SK-N-SH (cell line): Measurements from ENCODE around the gene TEX35. TPM values are rescaled to one million over a fixed set of nuclear protein-coding genes. Genes with fewer than 3 reads are reported as not detected.

Experiments
- CTCF ChIA-PET: fragments of 300-600, 350-600 bp; formaldehyde crosslinking; extraction: SDS; loops from one replicate; lab custom pipeline; 2021; lab: Yijun Ruan, JAX
- POLR2A ChIA-PET: fragments of 350-600 bp; sonication (Branson Sonifier 250); formaldehyde crosslinking; extraction: SDS; loops from one replicate; lab custom pipeline; 2020; ENCODE audit warnings: antibody characterized with exemption, inconsistent platforms; lab: Yijun Ruan, JAX
- DNase-seq: peaks from one replicate; pipeline ENCODE4 v3.0.0; 2012
- H2AFZ ChIP-seq: fragments of 200-600 bp; sonication (generic); 2 replicates; pipeline ENCODE4 v1.8.1; 2016; ENCODE audit warnings: antibody characterized with exemption, mild to moderate bottlenecking, low read depth
- H3F3A ChIP-seq: fragments of 200-600 bp; sonication (generic); replicated peaks from 2 replicates; pipeline ENCODE3; 2016; ENCODE audit warnings: antibody characterized with exemption, mild to moderate bottlenecking; ENCODE audit not compliant: insufficient read depth
- H3K27ac ChIP-seq, 2 experiments: fragments of 200-500 bp in 1 of 2; fragments of 200-600 bp in 1 of 2; sonication (Bioruptor generic) in 1 of 2; sonication (generic), shearing (Covaris generic) in 1 of 2; 2 replicates each; pipeline versions ENCODE4 v1.5.1 to v1.6.1; 2014 to 2016; ENCODE audit warnings: low read depth in 2 of 2, inconsistent platforms in 1 of 2, low read length in 1 of 2, mild to moderate bottlenecking in 1 of 2, mixed read lengths in 1 of 2
- H3K27me3 ChIP-seq: fragments of 200-600 bp; sonication (generic), shearing (Covaris generic); 2 replicates; pipeline ENCODE4 v1.6.1; 2016; ENCODE audit warnings: mixed run types; ENCODE audit not compliant: insufficient read depth
- H3K36me3 ChIP-seq, 2 experiments: fragments of 200-500 bp in 1 of 2; fragments of 200-600 bp in 1 of 2; sonication (Bioruptor generic) in 1 of 2; sonication (generic) in 1 of 2; replicated peaks in 1 of 2; 2 replicates each; pipeline versions ENCODE3 to v1.5.1; 2014 to 2016; ENCODE audit warnings: low read length in 1 of 2, mild to moderate bottlenecking in 1 of 2; ENCODE audit not compliant: insufficient read depth in 2 of 2, control insufficient read depth in 1 of 2
- H3K4me1 ChIP-seq, 2 experiments: fragments of 200-500 bp in 1 of 2; fragments of 200-600 bp in 1 of 2; sonication (Bioruptor generic) in 1 of 2; sonication (generic), shearing (Covaris generic) in 1 of 2; 2 replicates each; pipeline versions ENCODE4 v1.5.1 to v1.6.1; 2014 to 2016; ENCODE audit warnings: low read depth in 1 of 2, low read length in 1 of 2, mixed run types in 1 of 2; ENCODE audit not compliant: insufficient read depth in 2 of 2, control insufficient read depth in 1 of 2
- H3K4me2 ChIP-seq: fragments of 200-600 bp; sonication (generic), shearing (Covaris generic); 2 replicates; pipeline ENCODE4 v1.6.1; 2017; ENCODE audit warnings: mixed run types
- H3K4me3 ChIP-seq, 2 experiments: fragments of 200-500 bp in 1 of 2; fragments of 200-600 bp in 1 of 2; sonication (Bioruptor generic) in 1 of 2; sonication (generic), shearing (Covaris generic) in 1 of 2; 2 replicates each; pipeline versions ENCODE4 v1.5.1 to v1.8.1; 2014 to 2016; ENCODE audit warnings: low read depth in 2 of 2, inconsistent platforms in 1 of 2, low read length in 1 of 2, mild to moderate bottlenecking in 1 of 2, mixed read lengths in 1 of 2, moderate library complexity in 1 of 2
- H3K79me2 ChIP-seq: fragments of 200-600 bp; sonication (generic); 2 replicates; pipeline ENCODE4 v1.8.1; 2017; ENCODE audit warnings: mild to moderate bottlenecking; ENCODE audit not compliant: insufficient read depth
- H3K9ac ChIP-seq: fragments of 200-600 bp; sonication (generic); 2 replicates; pipeline ENCODE4 v1.6.1; 2017; ENCODE audit warnings: mixed run types
- H3K9me2 ChIP-seq: fragments of 200-600 bp; sonication (generic); 2 replicates; pipeline ENCODE4 v1.6.1; 2017; ENCODE audit warnings: mixed run types
- H3K9me3 ChIP-seq: fragments of 200-600 bp; sonication (generic); 2 replicates; pipeline ENCODE4 v1.6.1; 2017; ENCODE audit warnings: mixed run types, mild to moderate bottlenecking, moderate library complexity
- H4K20me1 ChIP-seq: fragments of 200-600 bp; sonication (generic); 2 replicates; pipeline ENCODE4 v1.6.1; 2017; ENCODE audit warnings: mild to moderate bottlenecking, mixed run types; ENCODE audit not compliant: insufficient read depth
- CHD2 ChIP-seq: fragments of 150-350 bp; IDR thresholded peaks from 2 replicates; pipeline ENCODE4 v1.6.1; 2018; ENCODE audit warnings: low read length; ENCODE audit not compliant: partially characterized antibody
- CTCF ChIP-seq: fragments of 200-600 bp; sonication (generic); IDR thresholded peaks from 2 replicates; pipeline ENCODE4 v1.6.1; 2017; ENCODE audit warnings: antibody characterized with exemption, mild to moderate bottlenecking, moderate library complexity
- EP300 ChIP-seq, 2 experiments: IDR thresholded peaks; 2 replicates each; pipeline versions ENCODE4 v1.4.0 to v1.6.1; 2012; ENCODE audit warnings: borderline replicate concordance in 1 of 2, low read depth in 1 of 2, low read length in 1 of 2
- FOSL2 ChIP-seq: IDR thresholded peaks from 2 replicates; pipeline ENCODE4 v1.4.0; 2012; ENCODE audit warnings: low read depth, mild to moderate bottlenecking, moderate library complexity, borderline replicate concordance
- FOXM1 ChIP-seq: IDR thresholded peaks from 2 replicates; pipeline ENCODE4 v1.4.0; 2012; ENCODE audit warnings: low read depth, mild to moderate bottlenecking
- GABPA ChIP-seq: IDR thresholded peaks from 2 replicates; pipeline ENCODE4 v1.4.0; 2012; ENCODE audit warnings: low read depth, mild to moderate bottlenecking
- POLR2AphosphoS5 ChIP-seq: IDR thresholded peaks from 2 replicates; pipeline ENCODE4 v1.6.1; 2012; ENCODE audit warnings: low read depth, low read length
- RAD21 ChIP-seq: IDR thresholded peaks from 2 replicates; pipeline ENCODE4 v1.6.1; 2012; ENCODE audit warnings: mild to moderate bottlenecking, low read length
- RCOR1 ChIP-seq: fragments of 150-350 bp; IDR thresholded peaks from 2 replicates; pipeline ENCODE4 v1.6.1; 2017; ENCODE audit warnings: antibody characterized with exemption, low read length
- REST ChIP-seq: IDR thresholded peaks from 2 replicates; pipeline ENCODE4 v1.6.1; 2012; ENCODE audit warnings: mild to moderate bottlenecking, low read depth, low read length, moderate library complexity
- SIN3A ChIP-seq: IDR thresholded peaks from 2 replicates; pipeline ENCODE4 v1.6.1; 2012; ENCODE audit warnings: low read depth, mild to moderate bottlenecking, low read length, moderate library complexity, borderline replicate concordance
- SMC3 ChIP-seq: IDR thresholded peaks from 2 replicates; pipeline ENCODE4 v1.6.1; 2012; ENCODE audit warnings: low read depth, low read length, improper control_type of control experiment
- TCF12 ChIP-seq: IDR thresholded peaks from 2 replicates; pipeline ENCODE4 v1.4.0; 2012
- YY1 ChIP-seq: IDR thresholded peaks from 2 replicates; pipeline ENCODE4 v1.4.0; 2012; ENCODE audit warnings: low read depth, mild to moderate bottlenecking
- ZBTB33 ChIP-seq: IDR thresholded peaks from 2 replicates; pipeline ENCODE4 v1.4.0; 2012; ENCODE audit warnings: low read depth, borderline replicate concordance
- WGBS: methylation state at CpG from one replicate; pipeline ENCODE4 v1.1.6; 2017; ENCODE audit warnings: low lambda C conversion rate; 5-methylcytosine and 5-hydroxymethylcytosine counted together
- polyA plus RNA-seq, 3 experiments: library from polyadenylated mRNA; depleted of rRNA; stranded (reverse); fragments of >200 nt; gene quantifications; 2 replicates each; pipeline ENCODE4 v1.2.3, GENCODE V29; 2012

TEX35 gene
- polyA plus RNA-seq, 1 of the 3 experiments (the other 2 are of a cell fraction): 0.03 TPM

- no peaks in the 10 kb centered on the region; a peak in 1 of 4 replicates for H3K4me1 ChIP-seq
- H2AFZ ChIP-seq: no peak overlapping the region
- WGBS: 73% methylated on average over 6 of the region's 6 CpGs
- no peaks in the 10 kb centered on the region for H3K9me2 ChIP-seq
- H3K9me3 ChIP-seq: no peaks in the 10 kb centered on the region
- no peak overlapping the region for H3K27ac ChIP-seq
- H4K20me1 ChIP-seq: no peaks in the 10 kb centered on the region
- no peaks in the 10 kb centered on the region for H3F3A ChIP-seq
- H3K4me3 ChIP-seq: no peak overlapping the region
- ChIA-PET CTCF (interaction anchor here (0.8 to 3.4 kb wide), 2 partner anchors 196 to 206 kb away, joined by 5 to 11 read pairs; no protein-coding TSS in a partner anchor), POLR2A (no interaction called here)
- H3K79me2 ChIP-seq: no peaks in the 10 kb centered on the region
- no peak for TF ChIP-seq ZBTB33
- no peak for TF ChIP-seq FOSL2
- no peak for TF ChIP-seq EP300 (IDR thresholded peaks at IDR 0.05; ENCODE audit: borderline replicate concordance in 1 of 2, low read depth in 1 of 2, low read length in 1 of 2)
- TF ChIP-seq FOXM1: no peak
- no peak for TF ChIP-seq REST
- no peak for TF ChIP-seq SIN3A
- TF ChIP-seq RCOR1: no peak
- TF ChIP-seq CHD2: no peak
- TF ChIP-seq RAD21: no peak
- TF ChIP-seq POLR2AphosphoS5: no peak
- no peak for TF ChIP-seq GABPA
- no peak for TF ChIP-seq YY1
- TF ChIP-seq TCF12: no peak
- TF ChIP-seq SMC3: no peak
- TF ChIP-seq CTCF: no peak
- no peak overlapping the region for H3K4me2 ChIP-seq
- no peak for DNase-seq
- H3K36me3 ChIP-seq: no peaks in the 10 kb centered on the region
- H3K27me3 ChIP-seq: no peaks in the 10 kb centered on the region
- H3K9ac ChIP-seq: no peak overlapping the region
Observed at GRCh38 chr1:178506177-178506576, 6.7 kb upstream of the TEX35 start.
